ENCODE data around the gene NKD2.

DNA sequence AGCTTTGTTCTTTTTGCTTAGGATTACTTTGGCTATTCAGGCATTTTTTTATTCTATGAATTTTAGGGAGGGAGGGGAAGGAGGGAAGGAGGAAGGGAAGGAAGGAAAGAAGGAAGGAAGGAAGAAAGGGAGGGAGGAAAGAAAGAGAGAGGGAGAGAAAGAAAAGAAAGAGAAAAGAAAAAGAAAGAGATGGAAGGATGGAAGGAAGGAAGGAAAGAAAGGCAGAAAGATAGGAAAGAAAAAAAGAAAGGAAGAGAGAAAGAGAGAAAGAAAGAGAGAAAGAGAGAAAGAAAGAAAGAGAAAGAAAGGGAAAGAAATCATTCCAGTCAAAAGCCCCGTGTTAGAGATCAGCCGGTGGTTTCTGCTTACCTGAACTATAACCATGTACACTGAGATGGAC is 20.8 kb upstream of the NKD2 start:
- TF ChIP-seq, protein P1, sequence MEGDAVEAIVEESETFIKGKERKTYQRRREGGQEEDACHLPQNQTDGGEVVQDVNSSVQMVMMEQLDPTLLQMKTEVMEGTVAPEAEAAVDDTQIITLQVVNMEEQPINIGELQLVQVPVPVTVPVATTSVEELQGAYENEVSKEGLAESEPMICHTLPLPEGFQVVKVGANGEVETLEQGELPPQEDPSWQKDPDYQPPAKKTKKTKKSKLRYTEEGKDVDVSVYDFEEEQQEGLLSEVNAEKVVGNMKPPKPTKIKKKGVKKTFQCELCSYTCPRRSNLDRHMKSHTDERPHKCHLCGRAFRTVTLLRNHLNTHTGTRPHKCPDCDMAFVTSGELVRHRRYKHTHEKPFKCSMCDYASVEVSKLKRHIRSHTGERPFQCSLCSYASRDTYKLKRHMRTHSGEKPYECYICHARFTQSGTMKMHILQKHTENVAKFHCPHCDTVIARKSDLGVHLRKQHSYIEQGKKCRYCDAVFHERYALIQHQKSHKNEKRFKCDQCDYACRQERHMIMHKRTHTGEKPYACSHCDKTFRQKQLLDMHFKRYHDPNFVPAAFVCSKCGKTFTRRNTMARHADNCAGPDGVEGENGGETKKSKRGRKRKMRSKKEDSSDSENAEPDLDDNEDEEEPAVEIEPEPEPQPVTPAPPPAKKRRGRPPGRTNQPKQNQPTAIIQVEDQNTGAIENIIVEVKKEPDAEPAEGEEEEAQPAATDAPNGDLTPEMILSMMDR (IDR thresholded peaks at IDR 0.05; ENCODE audit: insufficient read depth, low read length, poor library complexity, severe bottlenecking): no peak
- no peak for TF ChIP-seq EZH2phosphoT487 (conservative IDR thresholded peaks at IDR 0.05; ENCODE audit: low read length)
